ENCODE measurements around the gene SLC23A1.
"Not testable (repeated sequence)": the region's sequence is repeated elsewhere in the genome, so short reads cannot be mapped to it uniquely, and the experiment has no call there.

SLC23A1 gene

DNA sequence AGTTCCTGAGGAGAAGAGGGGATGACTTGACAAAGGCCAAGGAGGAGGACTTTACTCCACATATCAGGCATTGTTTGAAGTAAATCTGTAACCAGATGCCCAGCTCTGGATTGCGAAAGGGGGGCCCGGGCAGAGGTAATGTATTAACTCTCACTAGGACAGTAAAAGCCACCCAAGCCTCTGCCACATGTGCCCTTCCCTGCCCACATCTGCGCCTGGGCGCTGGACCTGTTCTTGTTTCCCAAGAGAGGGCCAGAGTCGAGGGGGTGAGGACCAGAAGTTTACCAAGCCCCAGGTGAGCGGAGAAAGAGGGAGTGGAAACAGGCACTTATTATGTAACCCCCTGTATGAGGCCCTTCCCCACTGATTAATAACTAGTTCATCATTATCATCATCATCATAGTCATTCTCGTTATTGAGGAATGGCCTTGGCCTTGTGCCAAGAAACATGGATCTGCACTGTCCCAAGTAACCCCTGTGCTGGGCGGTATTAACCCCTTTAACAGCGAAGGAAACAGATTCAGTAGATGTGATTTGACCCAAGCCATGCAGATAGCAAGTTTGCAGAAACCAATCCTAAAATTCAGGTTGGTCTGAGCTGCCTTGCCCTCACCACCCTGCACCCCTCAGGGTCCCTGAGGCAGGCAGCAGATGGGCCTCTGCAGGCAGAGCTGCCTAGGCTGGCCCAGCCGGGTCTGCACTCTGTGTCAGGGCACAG, at the start of gene SLC23A1:
SLC23A1 (minus strand) TSS at position 23 of the 718 bp plus-strand sequence. CDS start 44 bp downstream, outside the sequence.
- no peak for DNase-seq

DNA sequence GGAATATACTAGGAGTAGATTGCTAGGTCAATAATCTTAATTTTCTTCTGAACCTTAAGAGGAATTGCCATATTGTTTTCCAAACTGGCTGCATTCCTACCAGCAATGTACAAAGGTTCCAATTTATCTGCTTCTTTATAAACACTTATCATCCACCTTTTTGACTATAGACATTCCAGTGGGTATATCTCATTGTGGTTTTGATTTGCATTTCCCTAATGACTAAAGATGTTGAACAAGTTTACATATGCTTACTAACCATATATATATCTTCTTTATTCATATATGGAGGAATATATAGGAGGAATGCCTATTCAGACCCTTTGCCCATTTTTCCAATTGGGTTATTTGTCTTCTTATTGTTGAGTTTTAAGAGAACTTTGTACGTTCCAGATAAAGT, 48.6 kb upstream of the SLC23A1 start:
- no peak for DNase-seq

DNA sequence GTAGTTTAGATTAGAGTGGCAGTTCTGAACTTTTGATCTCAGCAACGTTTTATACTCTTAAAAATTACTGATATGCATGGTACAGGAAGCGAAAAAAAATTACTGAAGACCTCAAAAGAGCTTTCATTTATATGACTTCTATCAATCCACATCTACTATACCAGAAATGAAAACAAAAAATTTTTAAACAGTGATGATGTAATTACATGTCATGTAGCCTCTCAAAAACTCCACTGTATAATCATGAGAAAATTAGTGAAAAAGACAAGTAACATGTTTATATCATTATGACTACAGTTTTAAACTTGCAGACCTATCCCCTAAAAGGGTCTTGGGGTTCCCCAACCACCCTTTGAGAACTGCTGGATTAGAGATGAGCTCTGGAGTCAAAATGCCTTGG, 46.9 kb upstream of the SLC23A1 start:
- no peak for DNase-seq

DNA sequence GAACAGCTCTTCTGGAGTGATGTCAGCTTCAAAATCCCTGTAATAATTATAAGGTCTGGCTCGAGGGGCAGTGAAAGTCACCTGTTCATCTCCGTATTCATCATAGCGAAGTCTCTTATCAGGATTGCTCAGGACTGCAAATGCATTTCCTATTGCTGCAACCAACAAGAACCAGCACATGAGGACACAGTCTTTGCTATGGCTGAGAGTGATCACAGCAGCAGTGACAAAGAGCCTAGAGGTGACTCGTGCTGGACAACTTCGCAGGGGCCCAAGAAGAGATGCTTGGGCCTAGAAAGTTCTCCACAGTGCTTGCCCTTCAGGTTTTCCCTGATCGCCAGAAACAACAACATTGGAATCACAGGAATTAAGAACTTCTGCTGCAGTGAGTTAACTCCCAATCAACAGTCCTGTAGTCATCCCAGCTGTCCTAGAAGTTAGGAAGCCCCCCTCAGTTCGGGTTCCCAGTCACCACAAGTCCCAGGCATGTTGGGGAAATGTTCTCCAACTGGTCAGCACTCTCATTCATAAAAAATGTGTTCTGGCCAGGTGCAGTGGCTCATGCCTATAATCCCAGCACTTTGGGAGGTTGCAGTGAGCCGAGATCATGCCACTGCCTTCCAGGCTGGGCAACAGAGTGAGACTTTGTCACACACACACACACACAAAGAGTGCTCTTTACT, 43.2 kb upstream of the SLC23A1 start:
- DNase-seq: no peak

DNA sequence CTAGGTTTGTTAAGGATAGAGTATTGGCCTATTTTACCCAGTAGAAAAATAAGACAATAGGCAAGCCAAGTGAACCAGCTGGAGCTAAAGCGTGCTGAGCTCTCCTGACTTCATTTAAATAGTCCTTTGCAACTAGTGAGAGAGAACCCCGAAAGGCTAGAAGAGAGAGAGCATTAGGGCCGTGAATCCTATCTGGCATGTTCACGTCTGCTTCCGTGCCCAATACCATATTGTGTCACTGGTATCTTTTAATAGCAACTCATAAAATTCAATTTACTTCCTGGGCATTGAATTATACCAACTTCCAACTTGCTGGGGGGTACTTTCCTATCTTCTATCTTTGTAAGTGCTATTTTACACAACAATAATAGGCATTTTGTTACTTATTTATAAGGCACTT, 42.4 kb upstream of the SLC23A1 start:
- no peak for DNase-seq

DNA sequence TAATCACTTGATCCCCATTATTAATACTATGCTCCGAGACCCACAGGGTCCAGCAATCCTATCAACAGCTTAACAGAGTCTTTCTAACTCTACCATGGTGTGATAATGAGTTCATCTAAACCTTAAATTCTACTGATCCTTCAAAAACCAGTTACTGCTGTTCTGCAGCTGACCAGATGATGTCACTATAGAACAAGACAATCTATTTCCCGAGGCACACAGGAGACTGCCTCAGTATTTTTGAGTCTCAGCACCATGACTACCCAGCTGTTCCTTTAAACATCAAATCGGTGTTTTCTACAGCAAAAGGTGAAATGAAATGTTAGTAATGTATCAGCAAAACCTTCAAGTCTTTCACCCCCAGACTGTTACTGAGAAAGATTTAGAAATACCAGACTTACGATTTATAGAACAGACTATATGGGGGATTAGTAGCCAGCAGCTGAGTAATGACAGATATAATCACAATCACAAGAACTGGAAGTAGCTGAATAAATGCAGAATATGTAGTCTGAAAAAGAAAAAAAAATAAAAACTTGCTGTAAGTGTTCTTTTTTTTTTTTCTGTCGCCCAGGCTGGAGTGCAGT, 39.3 kb upstream of the SLC23A1 start:
- DNase-seq: peak; percentile 62

DNA sequence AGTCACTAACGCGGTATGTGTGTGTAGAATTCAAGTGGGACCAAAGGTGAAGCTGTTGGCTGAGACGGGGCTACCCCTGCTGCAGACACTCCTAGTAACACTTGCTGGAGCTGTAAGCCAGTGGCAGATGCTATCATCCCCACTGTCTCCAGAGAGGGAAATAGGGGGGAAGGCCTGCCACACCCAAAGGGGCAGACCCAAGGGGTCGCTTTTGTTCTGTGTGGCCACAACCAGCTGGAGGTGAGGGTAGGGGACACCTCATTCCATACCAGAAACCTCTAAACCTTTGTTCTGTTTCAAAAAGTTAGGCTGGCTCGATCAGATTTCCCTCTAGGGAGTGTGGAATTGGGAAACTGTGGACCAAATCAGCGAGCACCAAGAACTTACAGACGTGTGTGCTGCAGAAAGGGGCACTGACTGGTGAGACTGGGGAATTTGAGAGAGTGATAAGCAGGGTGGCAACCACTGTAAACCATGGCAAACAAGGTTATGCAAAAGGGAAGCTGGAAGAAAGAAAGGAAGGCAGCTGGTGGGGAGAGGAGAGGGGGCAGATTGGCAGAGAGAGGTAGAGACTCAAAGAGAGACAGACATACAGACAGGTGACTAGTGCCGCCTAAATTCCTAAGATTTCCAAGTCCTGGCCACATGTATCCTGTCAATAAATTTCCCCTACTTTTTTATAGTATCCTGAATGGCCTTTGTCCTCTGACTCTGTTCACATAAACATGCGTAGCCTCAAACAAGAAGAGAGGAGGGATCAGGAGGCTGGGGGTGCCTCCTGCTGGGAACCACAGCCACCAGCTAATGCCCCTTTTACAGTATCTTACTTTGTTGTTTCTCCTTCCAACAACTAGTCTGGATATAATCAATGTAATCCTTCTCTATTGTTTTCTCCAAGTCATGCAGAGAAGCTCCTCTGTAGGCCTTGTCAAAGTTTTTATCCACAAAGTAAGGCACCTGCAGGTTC, 36.4 kb upstream of the SLC23A1 start:
- DNase-seq: no peak

DNA sequence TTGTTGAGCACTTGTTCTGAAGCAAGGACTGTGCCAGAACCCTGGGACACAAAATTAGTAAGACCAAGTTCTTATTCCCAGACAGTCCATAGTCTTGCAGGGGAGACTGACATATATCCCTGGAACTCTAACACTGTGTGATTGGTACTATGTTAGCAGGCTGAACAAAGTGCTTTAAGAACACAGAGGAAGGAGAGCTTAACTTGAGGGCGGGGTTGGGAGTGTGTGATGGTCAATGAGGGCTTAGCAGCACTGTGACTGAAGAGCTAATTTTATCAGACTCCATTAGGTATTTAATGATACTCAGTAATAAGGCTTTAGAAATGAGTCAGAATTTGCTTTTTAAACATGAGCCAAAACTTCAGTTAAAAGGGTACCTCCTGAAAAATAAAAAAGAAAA, 35.7 kb upstream of the SLC23A1 start:
- no peak for DNase-seq

DNA sequence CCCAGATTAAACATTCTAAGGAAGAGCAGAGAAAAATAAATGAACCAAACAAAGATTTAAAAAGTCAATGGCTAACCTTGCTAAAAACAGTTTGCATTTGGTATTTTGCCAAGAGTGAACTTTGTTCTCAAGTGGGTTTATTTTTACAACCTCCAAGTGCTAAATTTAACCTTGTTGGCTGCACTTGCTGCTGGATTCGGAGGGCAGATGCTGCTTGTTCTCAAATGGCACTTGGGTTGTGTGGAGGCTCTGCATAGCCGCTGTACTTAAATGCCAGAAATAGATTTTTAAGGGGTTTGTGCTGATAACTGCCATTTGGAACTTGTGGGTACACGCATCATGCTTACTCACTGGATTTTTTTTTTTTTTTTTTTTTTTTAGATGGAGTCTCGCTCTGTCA, 34.1 kb upstream of the SLC23A1 start:
- no peak for DNase-seq

DNA sequence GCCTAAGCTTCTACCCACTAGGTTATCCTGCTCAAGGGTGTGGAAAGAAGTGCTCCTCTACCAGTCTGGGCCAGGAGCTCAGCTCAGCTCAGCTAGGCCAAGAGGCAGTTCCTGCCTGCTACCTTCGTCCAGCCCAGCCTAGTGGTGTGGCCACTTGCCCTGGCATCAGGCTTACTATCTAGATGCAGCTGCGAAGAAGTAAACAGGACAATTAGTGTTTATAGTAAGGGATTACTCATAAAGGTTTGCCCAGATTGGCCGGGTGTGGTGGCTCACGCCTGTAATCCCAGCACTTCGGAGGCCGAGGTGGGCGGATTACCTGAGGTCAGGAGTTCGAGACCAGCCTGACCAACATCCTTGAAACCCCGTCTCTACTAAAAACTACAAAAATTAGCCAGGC, 33.6 kb upstream of the SLC23A1 start:
- no peak for DNase-seq

DNA sequence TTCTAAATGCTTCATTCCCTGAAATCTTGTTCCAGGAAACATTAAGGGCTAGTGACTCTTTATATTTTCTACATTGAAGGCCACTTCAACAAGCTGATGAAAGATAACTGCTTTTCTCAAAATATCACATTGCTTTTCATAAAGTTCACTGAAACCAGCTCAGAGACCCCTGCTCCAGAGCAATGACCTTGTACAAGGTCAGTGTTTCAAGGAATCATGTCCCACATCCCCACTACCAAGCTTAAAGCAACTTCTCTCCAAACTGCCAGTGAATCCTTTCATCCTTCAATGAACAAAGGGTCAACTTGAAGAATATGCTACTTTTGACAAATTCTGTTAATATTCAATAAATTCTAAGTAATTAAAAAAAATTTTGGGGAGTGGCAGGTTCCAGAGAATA, 32.8 kb upstream of the SLC23A1 start:
- no peak for DNase-seq

DNA sequence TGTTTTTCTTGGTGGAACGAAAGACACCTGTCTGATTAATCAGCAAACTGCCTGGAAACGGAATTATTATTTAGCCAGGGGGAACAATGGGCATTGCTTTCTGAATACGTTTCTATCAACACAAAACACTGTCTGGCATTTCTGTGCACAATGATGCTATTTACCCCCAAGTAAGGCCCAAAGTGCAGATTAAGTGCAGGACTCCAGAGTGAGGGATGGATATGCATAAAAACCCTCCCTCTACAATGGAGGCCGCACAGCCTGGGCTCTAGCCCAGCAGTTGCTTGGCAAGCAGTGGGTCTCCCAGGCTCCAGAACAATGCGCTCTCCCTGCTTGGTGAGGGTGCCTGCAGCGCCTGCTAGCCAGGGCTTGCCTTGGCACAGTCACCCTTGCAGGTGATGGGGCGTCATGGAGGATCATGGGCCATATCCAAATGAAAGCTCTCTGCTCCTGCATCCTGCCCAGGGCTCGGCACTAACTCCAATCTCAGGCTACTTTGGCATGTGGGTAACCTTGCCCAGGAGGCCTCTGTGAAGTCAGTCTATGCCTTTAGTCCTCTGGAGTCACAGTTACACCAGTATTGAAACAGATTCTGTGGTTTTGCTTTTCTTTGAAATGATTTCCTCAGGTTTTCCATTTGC, 32.2 kb upstream of the SLC23A1 start:
- DNase-seq: no peak

DNA sequence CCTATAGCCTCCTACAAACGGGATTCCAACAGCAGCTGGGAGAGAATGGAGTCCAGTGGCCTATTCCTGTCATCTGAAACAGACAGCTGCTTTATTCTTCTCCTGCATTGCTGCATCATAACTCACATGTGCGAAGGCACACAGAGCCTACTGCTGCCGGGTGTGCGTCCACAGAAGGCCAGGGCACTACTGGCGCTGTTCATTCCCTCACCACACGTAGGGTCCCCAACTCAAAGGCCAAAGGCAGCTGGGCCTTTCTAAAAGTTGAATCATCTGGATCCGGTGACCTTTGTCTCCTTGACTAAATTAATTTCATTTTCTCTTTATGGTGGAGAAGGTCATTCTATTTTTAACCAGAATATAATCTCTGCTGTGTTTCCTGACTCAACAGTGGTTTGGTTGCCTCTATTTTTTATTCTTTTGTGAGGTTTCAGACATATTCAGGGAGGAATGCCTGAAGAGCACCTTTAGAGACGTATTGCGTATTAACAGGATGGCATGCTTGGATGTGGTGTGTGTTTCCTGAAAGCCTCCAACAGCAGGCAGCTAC, 31.6 kb upstream of the SLC23A1 start:
- DNase-seq: no peak

DNA sequence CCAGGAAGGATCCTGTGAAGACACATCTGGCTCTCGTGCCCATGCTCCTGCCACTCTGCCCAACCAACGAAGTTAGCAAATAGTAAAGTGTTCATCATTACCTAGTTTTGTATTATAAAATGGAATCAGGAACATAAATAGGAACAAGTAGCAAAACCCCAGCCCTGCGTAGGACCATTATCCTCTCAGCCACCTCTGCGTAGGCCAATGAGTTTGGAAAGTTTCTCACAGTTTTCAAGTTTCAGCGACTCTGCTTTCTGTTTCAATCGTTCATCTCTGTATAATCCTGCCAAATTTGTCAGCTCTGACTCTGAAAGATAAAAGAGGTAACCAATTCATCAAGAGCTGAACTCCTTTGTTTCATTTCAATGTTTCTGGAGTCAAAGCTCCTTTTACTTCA, 30.9 kb upstream of the SLC23A1 start:
- no peak for DNase-seq

DNA sequence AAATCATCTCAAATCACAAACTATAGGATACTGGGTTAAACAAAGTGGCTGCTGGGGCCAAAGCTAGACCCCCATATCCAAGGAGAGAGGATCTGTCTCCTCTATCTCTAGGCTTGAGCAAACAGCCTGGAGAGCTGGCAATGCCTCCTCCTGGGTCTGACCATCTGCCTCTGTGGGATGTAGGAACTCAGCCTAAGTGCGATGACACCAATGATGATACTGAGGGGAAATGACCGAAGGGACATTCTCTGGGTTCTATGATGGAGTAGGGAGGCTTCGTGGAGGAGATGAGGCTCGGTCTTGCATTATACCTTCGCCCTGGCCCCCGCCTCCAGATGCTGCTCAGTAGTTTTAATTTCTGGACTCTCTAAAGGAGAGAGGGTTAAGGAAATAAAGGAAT, 30.1 kb upstream of the SLC23A1 start:
- DNase-seq: no peak

DNA sequence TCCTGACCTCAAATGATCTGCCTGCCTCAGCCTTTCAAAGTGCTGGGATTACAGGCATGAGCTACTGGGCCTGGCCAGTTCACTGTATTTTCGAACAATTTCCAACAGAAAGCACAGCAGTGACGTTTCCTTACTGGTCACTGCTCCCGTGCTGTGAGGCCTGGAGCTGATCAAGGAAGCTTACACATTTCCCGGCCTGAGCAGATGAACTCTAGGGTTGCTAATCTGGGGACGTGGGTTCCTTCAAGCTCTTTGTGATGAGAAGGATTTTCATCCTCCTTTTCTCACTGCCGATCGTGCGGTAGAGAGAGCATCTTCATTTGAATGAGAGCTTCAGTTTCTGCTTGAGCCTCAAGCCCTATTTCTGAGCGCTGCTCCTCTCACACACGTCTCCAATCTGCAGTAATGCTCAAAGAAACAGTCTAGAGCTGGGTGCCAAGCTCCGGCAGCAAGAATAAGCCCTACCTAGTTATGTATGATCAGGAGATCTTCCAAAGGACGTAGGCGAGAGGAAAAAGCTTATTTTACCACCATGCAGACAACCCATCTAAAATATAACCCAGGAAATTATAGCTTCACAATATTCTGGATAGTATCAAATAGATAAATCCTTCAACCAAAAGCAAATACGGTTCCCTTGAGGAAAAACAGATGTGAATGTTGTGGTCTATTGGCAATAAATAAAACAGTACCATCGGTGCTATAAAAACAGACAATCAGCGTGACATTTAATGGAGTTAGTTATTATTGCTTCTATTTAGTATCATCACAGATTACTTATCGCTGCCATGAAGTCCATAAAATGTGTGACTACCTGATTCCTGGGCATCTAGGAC, 28.1 kb upstream of the SLC23A1 start:
- no peak for DNase-seq

DNA sequence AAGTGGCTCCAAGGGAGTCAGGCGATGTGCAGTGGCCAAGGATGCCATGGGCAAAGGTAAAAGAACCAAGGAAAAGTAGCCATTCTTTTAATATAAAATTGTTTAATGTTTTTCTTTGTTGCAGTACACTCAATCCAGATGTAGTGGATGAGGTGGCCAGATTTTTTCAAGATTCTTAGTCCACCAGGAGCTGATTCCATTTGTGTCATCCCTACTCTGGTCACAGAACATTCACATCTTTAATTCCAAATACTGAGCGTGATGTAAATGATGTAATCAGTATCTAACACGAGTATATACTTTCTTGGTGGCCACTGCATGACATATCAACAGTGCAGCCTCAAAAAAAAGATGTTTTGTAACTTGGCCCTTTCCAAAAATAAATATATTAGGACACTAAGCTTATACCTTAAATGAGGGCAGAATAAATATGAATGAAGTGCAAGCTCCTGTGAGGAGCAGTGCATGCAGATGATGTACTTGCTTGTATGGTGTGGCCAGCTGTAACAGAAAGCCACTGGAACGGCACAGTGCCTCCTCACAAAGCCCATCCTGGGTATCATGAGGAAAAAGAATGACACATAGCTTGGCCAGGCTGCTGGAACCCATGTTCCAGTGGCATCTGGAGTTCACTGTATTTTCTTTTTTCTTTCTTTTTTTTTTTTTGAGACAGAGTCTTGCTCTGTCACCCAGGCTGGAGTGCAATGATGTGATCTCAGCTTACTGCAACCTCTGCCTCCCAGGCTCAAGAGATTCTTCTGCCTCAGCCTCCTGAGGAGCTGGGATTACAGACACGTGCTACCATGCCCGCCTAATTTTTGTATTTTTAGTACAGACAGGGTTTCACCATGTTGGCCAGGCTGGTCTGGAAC, 27.3 kb upstream of the SLC23A1 start:
- no peak for DNase-seq

DNA sequence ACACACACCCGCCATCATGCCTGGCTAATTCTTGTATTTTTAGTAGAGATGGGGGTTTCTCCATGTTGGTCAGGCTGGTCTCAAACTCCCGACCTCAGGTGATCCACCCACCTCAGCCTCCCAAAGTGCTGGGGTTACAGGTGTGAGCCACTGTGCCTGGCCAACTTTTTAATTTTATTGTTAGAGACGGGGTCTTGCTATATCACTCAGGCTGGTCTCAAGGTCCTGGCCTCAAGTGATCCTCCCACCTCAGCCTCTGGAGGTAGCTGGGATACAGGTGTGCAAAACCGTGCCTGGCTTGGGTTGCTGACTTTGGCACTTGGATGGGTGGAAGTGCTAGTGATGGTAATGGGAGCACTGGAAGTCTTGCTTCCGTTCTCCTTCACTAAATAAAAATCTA, 26.0 kb upstream of the SLC23A1 start:
- DNase-seq: not testable (repeated sequence)

DNA sequence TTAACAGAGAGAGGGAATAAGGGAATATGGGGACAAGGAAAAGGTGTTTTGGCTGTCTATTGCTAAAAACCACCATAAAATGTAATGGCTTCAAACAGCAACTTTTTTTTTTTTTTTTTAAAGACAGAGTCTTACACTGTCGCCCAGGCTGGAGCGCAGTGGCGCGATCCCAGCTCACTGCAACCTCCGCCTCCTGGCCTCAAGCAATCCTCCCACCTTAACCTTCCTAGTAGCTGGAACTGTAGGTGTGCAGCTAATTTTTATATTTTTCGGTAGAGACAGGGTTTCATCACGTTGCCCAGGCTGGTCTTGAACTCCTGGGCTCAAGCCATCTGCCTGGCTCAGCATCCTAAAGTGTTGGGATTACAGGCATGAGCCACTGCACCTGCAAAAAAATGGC, 25.1 kb upstream of the SLC23A1 start:
- DNase-seq: no peak

DNA sequence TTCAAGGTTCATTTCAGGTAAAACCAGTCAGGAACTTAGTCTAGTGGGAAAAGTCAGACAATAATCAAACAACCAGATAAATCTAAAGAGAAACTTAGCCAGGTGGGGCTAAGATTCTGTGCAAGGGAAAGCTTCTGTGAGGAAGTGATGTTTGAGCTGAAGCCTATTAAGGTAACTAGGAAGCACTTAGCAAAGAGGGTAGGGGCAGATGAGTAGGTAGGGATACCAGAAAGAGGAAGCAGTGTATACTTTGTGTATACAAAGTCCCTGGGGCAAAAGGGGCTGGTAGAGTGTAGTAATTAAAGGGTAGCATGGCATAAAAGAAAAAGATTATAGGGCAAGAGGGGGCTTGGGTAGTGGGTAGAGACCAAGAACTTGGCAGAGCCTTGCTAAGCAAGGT, 24.4 kb upstream of the SLC23A1 start:
- DNase-seq: no peak

Measured in GDM1 (cell line).